Mesodermal cell (in vitro differentiated cells): ENCODE data around the gene ZSWIM2. TPM values are rescaled to one million over a fixed set of nuclear protein-coding genes. Genes with fewer than 3 reads are reported as not detected.
"Not testable (repeated sequence)": the region's sequence is repeated elsewhere in the genome, so short reads cannot be mapped to it uniquely, and the experiment has no call there.

Experiments used
- H3K27ac ChIP-seq: 2 replicates; pipeline ENCODE4 v1.7.0; 2013; ENCODE audit warnings: mild to moderate bottlenecking, low read depth, low read length, moderate library complexity; ENCODE audit not compliant: severe bottlenecking
- H3K36me3 ChIP-seq: 2 replicates; pipeline ENCODE4 v1.7.1; 2013; ENCODE audit warnings: mild to moderate bottlenecking, low read length, moderate library complexity; ENCODE audit not compliant: control insufficient read depth, insufficient read depth
- H3K4me1 ChIP-seq: one replicate; pipeline ENCODE4 v1.7.1; 2013; ENCODE audit warnings: mild to moderate bottlenecking, low read length; ENCODE audit not compliant: insufficient read depth, control insufficient read depth, poor library complexity, severe bottlenecking
- H3K4me3 ChIP-seq: 2 replicates; pipeline ENCODE4 v1.7.0; 2013; ENCODE audit warnings: low read length, control low read depth, mild to moderate bottlenecking; ENCODE audit not compliant: insufficient read depth, poor library complexity, severe bottlenecking; ENCODE audit errors: extremely low read depth
- H3K9me3 ChIP-seq: 2 replicates; pipeline ENCODE4 v1.7.1; 2013; ENCODE audit warnings: mild to moderate bottlenecking, low read length, moderate library complexity; ENCODE audit not compliant: control insufficient read depth
- WGBS, 2 experiments: methylation state at CpG; one replicate each; pipeline ENCODE4 v1.1.5; 2013; ENCODE audit warnings: missing lambda C conversion rate in 2 of 2; ENCODE audit not compliant: insufficient coverage in 2 of 2; 5-methylcytosine and 5-hydroxymethylcytosine counted together
- polyA plus RNA-seq, 2 experiments: library from polyadenylated mRNA; stranded (reverse); fragments of 50-300 nt; gene quantifications; one replicate each; pipeline ENCODE4 v1.2.3, GENCODE V29; 2013

ZSWIM2 gene, protein sequence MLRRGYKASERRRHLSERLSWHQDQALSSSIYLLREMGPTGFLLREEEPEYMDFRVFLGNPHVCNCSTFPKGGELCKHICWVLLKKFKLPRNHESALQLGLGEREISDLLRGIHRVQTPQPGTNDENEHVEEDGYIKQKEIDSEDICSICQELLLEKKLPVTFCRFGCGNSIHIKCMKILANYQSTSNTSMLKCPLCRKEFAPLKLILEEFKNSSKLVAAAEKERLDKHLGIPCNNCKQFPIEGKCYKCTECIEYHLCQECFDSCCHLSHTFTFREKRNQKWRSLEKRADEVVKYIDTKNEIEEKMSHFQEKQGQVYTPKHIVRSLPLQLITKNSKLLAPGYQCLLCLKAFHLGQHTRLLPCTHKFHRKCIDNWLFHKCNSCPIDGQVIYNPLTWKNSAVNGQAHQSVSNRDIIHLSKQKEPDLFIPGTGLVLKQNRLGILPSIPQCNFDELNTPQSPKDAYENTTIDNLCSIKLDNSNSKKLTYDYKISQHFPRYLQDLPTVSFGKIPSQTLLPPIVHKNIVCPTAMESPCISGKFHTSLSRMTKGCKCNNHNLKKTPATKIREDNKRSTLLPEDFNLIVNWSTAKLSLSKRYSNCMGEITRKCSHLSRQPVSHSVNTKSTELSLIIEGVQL
- polyA plus RNA-seq (2013, experiment 1 of 2): not detected
- polyA plus RNA-seq (2013, experiment 2 of 2): not detected

- Histone ChIP-seq H3K4me1 (no peaks in the 10 kb centered on the region), H3K9me3 (no peaks in the 10 kb centered on the region), H3K36me3 (no peaks in the 10 kb centered on the region), H3K27ac (peak within 1 kb of the TSS; percentile 67), H3K4me3 (peak within 1 kb of the TSS; percentile 42)
- WGBS, 2 experiments: 7 to 13% methylated on average over 28 to 30 of the region's 39 CpGs
These were observed at the start of gene ZSWIM2 for GRCh38 chr2:186848873-186849578. Gene ZSWIM2, minus strand, starts transcription at chr2:186849170. Its CDS starts 40 bp downstream, at chr2:186849130.

GRCh38 chr2:186896220-186896619 lies 47.2 kb upstream of the ZSWIM2 start:
- not testable (repeated sequence) for H3K36me3 ChIP-seq, H3K27ac ChIP-seq, H3K9me3 ChIP-seq, H3K4me1 ChIP-seq, H3K4me3 ChIP-seq
- 100% methylated on average over 1 of the region's 3 CpGs; no CpG with 5 or more reads in 1 of the 2 experiments for WGBS, 2 experiments

DNA sequence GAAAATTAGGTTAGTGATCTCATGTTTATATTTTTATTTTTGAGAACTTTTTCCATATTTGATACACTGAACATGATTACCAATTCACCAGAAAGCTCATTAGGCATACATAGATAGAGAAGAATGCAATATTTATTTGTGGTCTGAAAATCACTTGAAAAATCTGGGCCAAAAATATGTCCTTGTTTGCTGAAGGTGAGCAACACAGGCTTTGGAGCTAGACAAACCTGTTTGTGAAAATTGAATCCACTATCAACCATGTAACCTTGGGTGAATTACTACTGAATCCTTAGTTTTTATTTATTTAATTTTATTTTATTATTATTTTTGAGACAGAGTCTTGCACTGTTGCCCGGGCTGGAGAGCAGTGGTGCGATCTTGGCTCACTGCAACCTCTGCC lies 46.5 kb upstream of the ZSWIM2 start:
- Histone ChIP-seq H3K9me3 (no peaks in the 10 kb centered on the region), H3K4me1 (no peaks in the 10 kb centered on the region), H3K36me3 (no peaks in the 10 kb centered on the region), H3K27ac (no peak overlapping the region), H3K4me3 (no peak overlapping the region)
- 94 to 100% methylated on average over 1 to 2 of the region's 2 CpGs for WGBS, 2 experiments

- no peaks in the 10 kb centered on the region for H3K4me1 ChIP-seq
- H3K4me3 ChIP-seq: no peak overlapping the region
- no peaks in the 10 kb centered on the region for H3K36me3 ChIP-seq
- no peaks in the 10 kb centered on the region for H3K9me3 ChIP-seq
- WGBS, 2 experiments: 80 to 89% methylated on average over 2 to 4 of the region's 5 CpGs
- H3K27ac ChIP-seq: no peak overlapping the region
These were observed 45.5 kb upstream of the ZSWIM2 start for GRCh38 chr2:186894478-186894877.

DNA sequence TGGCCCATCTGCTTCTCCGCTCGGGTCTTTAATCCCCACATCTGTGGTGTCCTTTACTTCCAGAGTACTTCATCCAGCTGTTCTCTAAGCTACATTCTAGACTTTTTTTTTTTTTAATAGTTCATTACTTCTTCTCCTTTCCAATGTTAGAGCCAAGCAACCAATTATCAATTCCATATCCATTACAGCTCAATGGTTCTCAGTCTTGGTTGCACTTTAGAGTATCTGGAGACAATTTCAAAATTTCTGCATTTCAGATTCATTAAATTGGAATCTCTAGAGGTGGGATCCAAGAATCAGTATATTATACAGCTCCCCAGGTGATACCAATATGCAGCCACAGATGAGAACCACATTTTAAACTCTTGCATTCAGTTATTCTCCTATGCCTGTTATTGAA lies 43.9 kb upstream of the ZSWIM2 start:
- no peaks in the 10 kb centered on the region for H3K9me3 ChIP-seq
- no peaks in the 10 kb centered on the region for H3K36me3 ChIP-seq
- H3K4me3 ChIP-seq: no peak overlapping the region
- 84 to 88% methylated on average over 2 of the region's 2 CpGs for WGBS, 2 experiments
- H3K4me1 ChIP-seq: no peaks in the 10 kb centered on the region
- H3K27ac ChIP-seq: no peak overlapping the region

DNA sequence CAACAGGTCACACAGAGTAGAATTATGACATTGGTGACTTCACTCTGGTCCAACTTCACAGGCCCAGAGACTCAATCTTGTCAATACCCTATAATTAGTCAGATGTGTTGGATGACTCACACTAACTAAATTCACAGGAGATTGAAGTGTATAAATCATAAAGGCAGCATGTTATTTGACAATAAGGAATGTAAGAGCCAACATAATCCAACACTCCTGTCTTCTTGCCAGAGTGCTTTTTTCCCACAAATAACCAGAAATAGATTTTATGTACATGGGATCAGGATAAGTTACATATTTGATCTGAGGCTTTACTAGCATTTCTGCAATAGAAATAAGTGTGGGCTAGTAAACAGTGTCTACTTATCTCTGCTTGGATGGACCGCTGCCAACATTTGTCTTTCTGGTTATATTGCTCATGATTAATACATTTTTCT lies 42.2 kb upstream of the ZSWIM2 start:
- no CpG with 5 or more reads among the region's 1 CpG for WGBS, 2 experiments
- Histone ChIP-seq H3K36me3 (no peaks in the 10 kb centered on the region), H3K4me1 (no peaks in the 10 kb centered on the region), H3K9me3 (no peaks in the 10 kb centered on the region), H3K4me3 (no peak overlapping the region), H3K27ac (no peak overlapping the region)

- Histone ChIP-seq H3K9me3 (no peaks in the 10 kb centered on the region), H3K4me3 (no peak overlapping the region), H3K27ac (no peak overlapping the region), H3K36me3 (no peaks in the 10 kb centered on the region), H3K4me1 (peaks cover 4% of the 10 kb centered on the region)
- 87 to 90% methylated on average over 4 to 5 of the region's 7 CpGs for WGBS, 2 experiments
These were observed 40.3 kb upstream of the ZSWIM2 start for GRCh38 chr2:186889101-186889879.

GRCh38 chr2:186887107-186888090 lies 38.4 kb upstream of the ZSWIM2 start:
- Histone ChIP-seq H3K9me3 (peaks cover 4% of the 10 kb centered on the region), H3K4me1 (peaks cover 4% of the 10 kb centered on the region), H3K4me3 (no peak overlapping the region), H3K27ac (no peak overlapping the region), H3K36me3 (no peaks in the 10 kb centered on the region)
- 78 to 100% methylated on average over 3 to 5 of the region's 7 CpGs for WGBS, 2 experiments

- no peaks in the 10 kb centered on the region for H3K36me3 ChIP-seq
- H3K27ac ChIP-seq: peak overlapping the region; percentile 47
- peaks cover 4% of the 10 kb centered on the region for H3K4me1 ChIP-seq
- no peak overlapping the region for H3K4me3 ChIP-seq
- peaks cover 8% of the 10 kb centered on the region for H3K9me3 ChIP-seq
- no CpG with 5 or more reads among the region's 1 CpG for WGBS, 2 experiments
These were observed 35.6 kb upstream of the ZSWIM2 start for GRCh38 chr2:186884587-186884986.
